GM12891 (cell line): ENCODE results near the gene EEIG1.

Source experiments
- DNase-seq: peaks from one replicate; pipeline ENCODE4 v3.0.0; 2011; ENCODE audit warnings: low spot score; ENCODE audit not compliant: insufficient read length
- FAIRE-seq: peaks from 2 replicates; lab custom pipeline; 2011; peaks lifted over from hg19 to GRCh38; lab: Jason Lieb, UNC
- PAX5 ChIP-seq: IDR thresholded peaks from 2 replicates; pipeline ENCODE4 v1.6.1; 2011; ENCODE audit warnings: low read length, moderate library complexity, mild to moderate bottlenecking; ENCODE audit not compliant: insufficient read depth, severe bottlenecking
- POLR2A ChIP-seq: IDR thresholded peaks from 2 replicates; pipeline ENCODE4 v1.6.1; 2011; ENCODE audit warnings: low read depth, low read length, control low read depth
- POLR2AphosphoS5 ChIP-seq: IDR thresholded peaks from 2 replicates; pipeline ENCODE4 v1.6.1; 2011; ENCODE audit warnings: low read depth, low read length, control low read depth
- POU2F2 ChIP-seq: IDR thresholded peaks from 2 replicates; pipeline ENCODE4 v1.6.1; 2011; ENCODE audit warnings: low read depth, mild to moderate bottlenecking, control low read depth, low read length, moderate library complexity
- SPI1 ChIP-seq: IDR thresholded peaks from 2 replicates; pipeline ENCODE4 v1.6.1; 2011; ENCODE audit warnings: low read depth, low read length, control low read depth
- TAF1 ChIP-seq: IDR thresholded peaks from 2 replicates; pipeline ENCODE4 v1.6.1; 2011; ENCODE audit warnings: low read depth, low read length, control low read depth

EEIG1 gene

GRCh38 chr9:128020692-128021091 lies 39.9 kb upstream of the EEIG1 start:
- no peak for FAIRE-seq

DNA sequence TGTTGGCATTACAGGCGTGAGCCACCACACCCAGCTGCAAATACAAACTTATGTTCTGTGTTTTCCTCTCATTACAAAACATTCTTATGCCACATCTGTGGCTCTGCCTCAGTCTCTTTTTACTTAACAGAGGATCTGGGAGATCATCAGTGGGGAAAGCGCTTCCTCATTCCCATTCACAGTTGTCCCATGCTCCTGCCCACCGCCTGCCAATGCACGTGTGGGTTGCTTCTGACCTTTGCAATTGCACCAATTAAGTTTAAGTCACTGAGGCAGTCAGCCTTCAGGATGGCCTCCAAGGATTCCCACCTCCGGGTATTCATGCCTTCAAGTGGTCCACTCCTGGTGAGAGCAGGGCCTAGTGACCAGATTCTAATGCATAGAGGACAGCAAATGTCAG lies 34.9 kb upstream of the EEIG1 start:
- no peak for DNase-seq
- no peak for FAIRE-seq
- no peak for TF ChIP-seq PAX5
- TF ChIP-seq TAF1, result no peak
- TF ChIP-seq POLR2AphosphoS5, result no peak
- no peak for TF ChIP-seq POLR2A
- no peak for TF ChIP-seq POU2F2
- TF ChIP-seq SPI1, result no peak

More at GRCh38 chr9:128020692-128021091, 39.9 kb upstream of the EEIG1 start:
- DNase-seq, result no peak
- TF ChIP-seq PAX5 (no peak), POLR2A (no peak), POLR2AphosphoS5 (no peak), TAF1 (no peak), POU2F2 (no peak), SPI1 (no peak)

DNA sequence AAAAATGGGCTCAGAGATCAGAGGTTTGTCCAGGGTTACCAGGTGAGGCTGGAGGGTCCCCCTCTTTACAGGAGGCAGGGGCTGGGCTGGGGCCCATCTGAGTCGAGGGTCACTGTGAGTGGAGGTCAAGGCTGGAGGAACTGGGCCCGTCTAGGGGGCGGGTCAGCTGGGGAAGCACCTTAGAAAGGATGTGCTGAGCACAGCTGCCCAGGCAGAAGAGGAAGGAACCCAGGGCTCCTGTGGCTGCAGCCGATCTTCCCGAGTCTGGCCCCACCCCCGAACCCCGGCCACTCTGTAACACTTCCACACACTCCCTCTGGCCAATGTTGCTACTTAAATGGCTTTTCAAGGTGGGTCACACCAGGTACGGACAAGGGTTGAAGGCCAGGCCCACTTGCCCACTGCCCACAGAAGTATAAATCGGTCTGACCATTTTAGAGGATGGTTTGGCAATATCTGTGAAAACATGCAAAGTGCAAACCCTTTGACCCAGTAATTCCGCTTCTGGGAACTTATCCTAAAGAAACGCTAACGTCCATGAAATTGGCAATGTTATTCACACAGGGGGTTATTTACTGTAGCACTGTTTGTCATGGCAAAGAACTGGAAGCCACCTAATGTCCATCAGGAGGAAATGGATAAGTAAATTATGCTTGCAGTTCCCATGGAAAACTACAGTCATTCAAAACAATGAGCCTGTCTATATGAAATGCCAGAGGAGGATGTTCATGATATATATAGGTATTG lies 30.5 kb upstream of the EEIG1 start:
- TF ChIP-seq POLR2AphosphoS5 (no peak), SPI1 (0 out of 2 replicates have a peak, but pooled peaks have one; percentile 8)
- FAIRE-seq (peak; percentile 78), DNase-seq (no peak)

DNA sequence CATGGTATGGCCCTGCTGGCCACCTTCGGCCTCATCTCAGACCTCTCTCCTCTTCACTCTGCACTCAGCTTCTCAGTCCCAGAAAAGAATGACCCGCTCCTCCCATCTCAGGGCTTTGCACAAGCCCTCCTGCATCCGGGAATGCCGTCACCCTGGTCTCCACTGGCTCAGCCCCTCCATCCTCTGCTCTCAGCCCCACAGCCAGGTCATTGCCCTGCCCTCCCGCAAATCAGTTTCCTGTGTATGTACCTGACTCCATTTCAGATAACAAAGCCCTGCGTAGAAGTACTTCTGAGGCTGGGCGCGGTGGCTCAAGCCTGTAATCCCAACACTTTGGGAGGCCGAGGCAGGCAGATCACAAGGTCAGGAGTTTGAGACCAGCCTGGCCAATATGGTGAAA lies 28.9 kb upstream of the EEIG1 start:
- DNase-seq (no peak), FAIRE-seq (no peak)
- TF ChIP-seq PAX5, result no peak
- TF ChIP-seq POLR2AphosphoS5, result no peak
- no peak for TF ChIP-seq POU2F2
- TF ChIP-seq SPI1, result no peak

DNA sequence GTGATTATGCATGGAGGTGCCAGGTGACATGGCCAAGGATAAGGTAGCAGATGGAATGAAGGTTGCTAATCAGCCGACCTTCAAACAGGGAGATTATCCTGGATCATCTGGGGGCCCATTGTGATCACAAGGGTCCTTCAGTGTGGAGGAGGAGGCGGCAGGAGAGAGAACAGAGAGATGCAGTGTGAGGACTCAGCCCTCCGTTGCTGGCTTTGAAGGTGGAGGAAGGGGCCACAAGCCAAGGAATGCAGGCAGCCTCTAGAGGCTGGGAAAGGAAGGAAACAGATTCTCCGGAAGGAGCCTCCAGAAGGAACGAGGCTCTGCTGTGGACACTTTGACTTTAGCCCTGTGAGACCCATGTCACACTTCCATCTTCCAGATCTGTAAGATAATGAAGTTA lies 27.4 kb upstream of the EEIG1 start:
- no peak for TF ChIP-seq TAF1
- no peak for TF ChIP-seq SPI1
- no peak for TF ChIP-seq POU2F2
- TF ChIP-seq PAX5, result no peak
- TF ChIP-seq POLR2AphosphoS5, result no peak
- TF ChIP-seq POLR2A, result no peak
- no peak for FAIRE-seq
- no peak for DNase-seq

DNA sequence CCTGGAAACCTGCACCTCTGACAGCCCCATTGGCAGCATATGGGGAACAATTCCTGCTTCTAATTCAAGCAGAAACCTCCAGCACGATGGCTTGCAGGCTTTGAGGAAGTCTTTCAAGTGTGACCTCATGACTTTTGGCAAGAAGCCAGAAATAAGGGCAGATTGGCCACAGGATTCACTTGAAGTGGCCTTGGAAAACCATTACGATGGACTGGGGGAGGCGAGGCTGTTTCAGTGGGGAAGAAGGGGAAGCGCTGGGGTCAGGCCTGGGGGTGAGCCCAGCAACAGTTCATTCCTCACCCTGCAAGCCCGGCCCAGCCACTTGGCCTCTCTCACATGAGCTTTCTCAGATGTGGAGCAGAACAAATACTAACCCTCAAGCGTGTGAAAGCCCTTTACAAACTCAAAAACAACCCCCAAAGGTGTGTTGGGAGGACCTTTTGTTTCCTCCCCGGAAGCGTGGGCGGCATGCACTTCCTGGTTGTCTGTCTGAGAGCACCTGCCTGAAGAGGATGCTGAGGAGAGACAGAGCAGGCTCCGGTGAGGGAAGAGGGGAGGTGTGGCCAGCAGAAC lies 26.9 kb upstream of the EEIG1 start:
- DNase-seq (peak; percentile 66), FAIRE-seq (peak; percentile 96)
- TF ChIP-seq POLR2A (peak; percentile 57; the same call in 1 of the 2 replicates), TAF1 (no peak), PAX5 (peak; percentile 39), POLR2AphosphoS5 (peak; percentile 54; the same call in 1 of the 2 replicates), POU2F2 (0 out of 2 replicates have a peak, but pooled peaks have one; percentile 23), SPI1 (peak; percentile 76)

DNA sequence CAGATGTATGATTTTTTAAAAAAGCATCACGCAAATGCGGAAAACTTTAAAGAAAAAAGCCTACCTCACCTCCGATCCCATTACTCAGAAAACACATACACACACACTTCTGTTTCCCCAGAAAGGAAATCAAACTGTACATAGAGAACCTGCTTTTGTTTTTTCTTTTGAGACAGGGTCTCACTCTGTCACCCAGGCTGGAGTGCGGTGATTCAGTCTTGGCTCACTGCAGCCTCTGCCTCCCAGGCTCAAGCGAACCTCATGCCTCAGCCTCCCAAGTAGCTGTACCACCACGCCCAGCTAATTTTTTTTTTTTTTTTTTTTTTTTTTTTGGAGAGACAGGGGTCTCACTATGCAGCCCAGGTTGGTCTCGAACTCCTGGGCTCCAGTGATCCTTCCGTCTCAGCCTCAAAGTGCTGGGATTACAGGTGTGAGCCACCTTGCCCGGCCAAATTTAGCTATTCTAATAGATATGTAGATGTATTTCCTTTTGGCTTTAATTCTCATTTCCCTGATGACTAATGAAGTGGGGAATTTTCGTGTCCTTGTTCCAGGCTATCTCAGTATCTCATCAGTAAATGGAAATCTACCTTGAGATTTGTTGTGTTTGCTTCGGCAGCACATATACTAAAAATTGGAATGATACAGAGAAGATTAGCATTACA lies 25.7 kb upstream of the EEIG1 start:
- no peak for TF ChIP-seq POLR2AphosphoS5
- TF ChIP-seq SPI1, result no peak
- no peak for TF ChIP-seq TAF1
- no peak for TF ChIP-seq POU2F2
- TF ChIP-seq PAX5, result no peak
- TF ChIP-seq POLR2A, result no peak
- FAIRE-seq (no peak), DNase-seq (no peak)

- DNase-seq (no peak), FAIRE-seq (no peak)
- no peak for TF ChIP-seq POLR2A
- no peak for TF ChIP-seq POLR2AphosphoS5
These were observed 25.1 kb upstream of the EEIG1 start for GRCh38 chr9:128005923-128006322.

- DNase-seq (no peak), FAIRE-seq (no peak)
- TF ChIP-seq POLR2AphosphoS5, result no peak
- no peak for TF ChIP-seq TAF1
- no peak for TF ChIP-seq POLR2A
- TF ChIP-seq POU2F2, result no peak
- no peak for TF ChIP-seq SPI1
- no peak for TF ChIP-seq PAX5
These were observed 23.3 kb upstream of the EEIG1 start for GRCh38 chr9:128003966-128004604.
